GM19193 (cell line): Measurements from ENCODE around the gene OPA3.

Source experiments
- POLR2A ChIP-seq: IDR thresholded peaks from 4 replicates; pipeline ENCODE4 v1.6.1; 2011; ENCODE audit not compliant: insufficient read depth, insufficient read length; ENCODE audit errors: extremely low read depth

Gene OPA3

DNA sequence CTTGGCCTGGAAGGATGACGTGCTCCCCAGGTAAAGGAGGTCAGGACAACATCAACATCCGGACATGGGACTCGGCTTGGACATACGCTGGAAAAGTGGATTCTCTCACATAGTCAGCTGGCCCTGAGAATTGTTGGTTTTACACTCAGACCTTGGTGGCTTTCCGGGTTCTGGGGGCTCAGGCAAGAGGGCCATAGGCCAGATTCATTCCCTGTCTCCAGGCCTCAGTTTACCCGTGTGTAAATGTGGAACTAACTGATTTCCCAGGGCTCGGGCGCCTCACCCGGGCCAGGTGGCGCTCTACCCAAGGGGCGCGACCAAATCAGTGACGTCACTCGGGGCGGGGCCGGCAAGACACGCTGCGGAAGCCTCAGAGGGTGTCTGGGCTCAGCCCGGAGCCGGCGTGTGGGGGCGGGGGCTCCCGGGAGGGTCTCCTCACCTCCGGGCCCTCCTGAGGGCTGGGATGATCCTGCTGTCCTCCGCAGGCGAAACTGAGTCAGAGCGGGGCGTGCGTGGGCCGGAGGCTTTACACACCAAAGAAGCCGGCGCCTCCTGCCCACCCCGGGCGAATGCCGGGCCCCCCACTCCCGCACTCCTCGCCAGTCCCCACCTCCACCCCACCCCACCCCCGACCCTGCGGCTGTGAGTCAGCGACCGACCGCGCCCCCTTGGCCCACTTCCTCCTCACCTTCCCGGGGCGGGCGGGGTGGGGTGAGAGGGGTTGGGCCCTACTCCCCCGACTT, 78.2 kb downstream of the OPA3 start:
- peak; percentile 70 for TF ChIP-seq POLR2A

GRCh38 chr19:45505996-45506245, 78.7 kb downstream of the OPA3 start:
- TF ChIP-seq POLR2A = no peak

DNA sequence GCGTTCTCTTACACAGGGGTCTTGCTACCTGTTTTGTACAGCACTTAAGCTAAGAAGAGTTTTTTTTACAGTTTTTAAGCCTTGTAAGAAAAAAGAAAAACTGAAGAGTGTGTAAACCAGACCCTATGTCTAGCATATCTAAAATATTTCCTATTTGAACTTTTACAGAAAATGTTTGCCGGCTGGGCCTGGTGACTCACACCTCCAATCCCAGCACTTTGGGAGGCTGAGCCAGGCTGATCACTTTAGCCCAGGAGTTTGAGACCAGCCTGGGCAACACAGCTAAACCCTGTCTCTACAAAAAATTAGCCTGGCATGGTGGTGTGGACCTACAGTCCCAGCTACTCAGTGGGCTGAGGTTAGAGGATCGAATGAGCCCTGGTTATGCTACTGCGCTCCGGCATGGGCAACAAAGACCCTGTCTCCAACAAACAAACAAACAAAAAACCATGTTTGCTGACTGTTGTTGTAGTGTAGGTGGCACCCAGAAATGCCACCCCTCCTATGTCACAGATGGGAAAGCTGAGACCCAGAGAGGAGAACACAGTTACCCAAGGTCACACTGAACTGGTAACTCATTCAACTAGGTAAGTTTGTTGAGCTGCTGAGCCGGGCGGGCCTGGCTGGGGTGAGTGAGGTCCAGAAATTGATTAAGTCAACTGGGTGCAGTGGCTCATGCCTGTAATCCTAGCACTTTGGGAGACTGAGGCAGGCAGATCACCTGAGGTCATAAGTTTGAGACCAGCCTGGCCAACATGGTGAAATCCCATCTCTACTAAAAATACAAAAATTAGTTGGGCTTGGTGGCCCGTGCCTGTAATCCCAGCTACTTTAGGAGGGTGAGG, 79.2 kb downstream of the OPA3 start:
- no peak for TF ChIP-seq POLR2A

- no peak for TF ChIP-seq POLR2A
Observed at GRCh38 chr19:45503909-45504308, 80.7 kb downstream of the OPA3 start.

DNA sequence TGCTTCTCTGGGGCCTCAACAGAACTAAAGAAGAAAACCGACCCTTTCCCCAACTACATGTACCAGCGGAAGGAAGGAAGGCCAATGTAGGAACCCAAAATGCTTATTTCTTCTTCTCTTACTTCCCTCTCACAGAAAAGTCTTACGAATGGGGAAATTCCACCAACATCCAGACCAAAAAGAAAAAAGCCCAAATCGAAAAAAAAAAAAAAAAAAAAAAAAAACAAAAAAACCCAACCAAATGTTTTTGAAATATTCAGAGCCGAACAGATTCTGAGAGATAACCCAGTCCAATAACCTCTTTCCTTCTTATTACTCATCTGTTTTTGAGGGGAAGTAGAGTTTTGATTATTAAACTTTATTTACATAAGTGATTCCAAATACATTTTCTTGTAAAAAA, 82.5 kb downstream of the OPA3 start:
- no peak for TF ChIP-seq POLR2A

DNA sequence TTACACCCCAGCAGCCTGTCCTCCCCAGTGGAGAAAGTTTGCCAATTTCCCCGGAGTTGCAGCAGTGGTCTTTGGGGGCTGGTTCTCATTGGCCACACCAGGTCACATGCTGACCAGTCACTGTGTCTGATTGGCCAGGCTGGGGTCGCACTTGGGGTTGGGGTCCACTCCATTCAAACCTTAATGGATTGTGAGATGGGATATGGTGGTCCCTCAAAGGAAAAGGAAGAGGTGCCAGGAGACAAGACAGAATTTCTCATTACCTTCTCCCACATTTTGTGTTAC, 82.9 kb downstream of the OPA3 start:
- TF ChIP-seq POLR2A = no peak

DNA sequence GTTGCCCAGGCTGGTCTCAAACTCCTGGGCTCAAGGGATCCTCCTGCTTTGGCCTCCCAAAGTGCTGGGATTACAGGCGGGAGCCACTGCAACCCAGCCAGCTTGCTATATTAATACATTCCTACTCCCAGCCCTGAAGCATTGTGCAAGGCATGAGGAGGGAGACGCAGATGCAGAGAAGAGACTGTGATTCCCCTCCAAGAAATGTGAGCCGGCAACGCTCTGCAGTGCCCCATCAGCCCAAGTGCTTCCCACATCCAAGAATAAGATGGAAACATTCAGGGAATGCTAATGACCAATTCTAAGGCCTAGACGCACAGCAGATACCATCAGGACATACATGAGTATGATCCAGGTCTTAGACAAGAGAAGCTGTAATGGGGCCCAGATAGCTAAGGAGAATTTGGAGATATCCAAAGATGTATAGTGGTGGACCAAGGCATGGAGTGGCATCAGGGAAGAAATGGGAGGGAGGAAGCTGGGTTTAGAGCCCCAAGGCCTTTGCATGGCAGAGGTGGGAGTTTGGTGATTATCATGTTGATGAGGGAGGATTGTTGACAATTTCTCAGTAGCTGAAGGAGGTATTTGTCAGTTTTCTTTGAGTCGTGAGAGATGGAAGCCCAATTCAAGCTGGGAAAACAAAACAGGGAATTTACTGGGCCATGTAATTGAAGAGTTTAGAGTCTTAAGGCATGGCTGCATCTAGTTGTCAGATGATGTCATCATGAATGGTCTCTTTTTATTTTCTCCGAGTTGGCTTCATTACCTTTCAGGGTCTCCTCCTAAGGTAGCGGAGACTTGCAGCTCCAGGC, 83.5 kb downstream of the OPA3 start:
- TF ChIP-seq POLR2A = no peak

- TF ChIP-seq POLR2A = no peak
Observed at GRCh38 chr19:45499196-45500180, 85.1 kb downstream of the OPA3 start.

- TF ChIP-seq POLR2A = no peak
Observed at GRCh38 chr19:45498411-45499195, 86.0 kb downstream of the OPA3 start, which contains the start of gene PPM1N. Gene PPM1N, plus strand, starts transcription at chr19:45498443. Its CDS starts 30 bp downstream, at chr19:45498473.

DNA sequence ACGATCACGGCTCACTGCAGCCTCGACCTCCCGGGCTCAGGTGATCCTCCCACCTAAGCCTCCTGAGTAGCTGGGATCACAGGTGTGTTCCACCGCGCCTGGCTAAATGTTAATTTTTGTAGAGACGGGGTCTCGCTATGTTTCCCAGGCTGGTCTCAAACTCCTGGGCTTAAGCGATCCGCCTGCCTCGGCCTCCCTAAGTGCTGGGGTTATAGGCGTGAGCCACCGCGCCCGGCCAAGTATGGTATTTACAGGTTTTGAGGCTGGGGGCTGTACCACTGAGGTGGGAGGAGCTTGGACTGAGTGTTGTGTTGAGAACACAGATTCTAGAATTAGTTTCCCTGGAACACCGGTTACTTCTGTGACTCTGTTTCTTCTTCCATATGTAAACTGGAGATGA, 86.8 kb downstream of the OPA3 start:
- TF ChIP-seq POLR2A = no peak

DNA sequence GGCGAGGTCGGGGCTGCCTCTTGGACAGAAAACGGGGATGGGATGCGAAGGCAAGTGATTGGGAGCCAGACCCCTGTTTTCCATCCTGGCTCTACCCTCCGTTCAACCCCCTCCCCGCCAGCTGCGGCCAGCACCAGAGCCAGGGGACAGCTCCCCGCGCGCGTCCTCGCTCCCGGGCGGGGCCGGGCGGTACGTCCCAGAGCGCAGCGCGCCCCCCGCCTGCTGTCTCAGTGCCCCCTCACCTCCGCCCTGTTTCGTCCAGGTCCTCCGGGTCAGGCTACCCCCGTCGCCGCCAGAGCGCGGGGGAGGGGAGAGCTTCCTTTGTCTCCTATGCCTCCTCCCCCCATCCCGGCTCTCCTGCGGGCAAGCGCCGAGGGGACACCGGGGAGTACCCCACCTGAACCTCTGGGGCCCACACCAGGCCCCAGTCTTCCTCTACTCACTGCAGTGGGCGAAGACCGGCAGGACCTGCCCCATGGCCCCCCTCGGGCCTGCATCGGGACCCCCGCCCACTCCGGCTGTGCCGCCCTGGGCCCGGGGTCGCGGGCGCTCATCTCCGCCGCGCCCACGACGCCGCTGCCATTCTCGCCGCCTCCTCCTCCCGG, 88.2 kb downstream of the OPA3 start:
- no peak for TF ChIP-seq POLR2A

DNA sequence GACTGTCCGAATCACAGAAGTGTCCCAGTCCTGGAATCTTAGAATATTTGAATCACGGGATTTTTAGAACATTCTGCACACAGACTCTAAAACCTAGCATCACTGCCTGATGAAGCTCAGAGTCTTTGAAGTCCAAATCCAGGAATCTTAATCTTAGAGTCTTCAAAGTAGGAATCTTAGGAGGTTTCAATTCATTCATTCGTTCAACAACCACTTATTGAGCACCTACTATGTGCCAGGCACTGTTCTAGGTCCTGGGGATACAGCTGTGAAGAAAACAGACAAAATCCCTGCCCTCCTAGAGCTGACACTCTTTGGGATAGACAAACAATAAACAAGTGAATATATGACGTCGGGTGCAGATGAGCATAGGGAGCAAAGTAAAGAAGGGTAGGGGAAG, 89.4 kb downstream of the OPA3 start:
- TF ChIP-seq POLR2A = no peak

DNA sequence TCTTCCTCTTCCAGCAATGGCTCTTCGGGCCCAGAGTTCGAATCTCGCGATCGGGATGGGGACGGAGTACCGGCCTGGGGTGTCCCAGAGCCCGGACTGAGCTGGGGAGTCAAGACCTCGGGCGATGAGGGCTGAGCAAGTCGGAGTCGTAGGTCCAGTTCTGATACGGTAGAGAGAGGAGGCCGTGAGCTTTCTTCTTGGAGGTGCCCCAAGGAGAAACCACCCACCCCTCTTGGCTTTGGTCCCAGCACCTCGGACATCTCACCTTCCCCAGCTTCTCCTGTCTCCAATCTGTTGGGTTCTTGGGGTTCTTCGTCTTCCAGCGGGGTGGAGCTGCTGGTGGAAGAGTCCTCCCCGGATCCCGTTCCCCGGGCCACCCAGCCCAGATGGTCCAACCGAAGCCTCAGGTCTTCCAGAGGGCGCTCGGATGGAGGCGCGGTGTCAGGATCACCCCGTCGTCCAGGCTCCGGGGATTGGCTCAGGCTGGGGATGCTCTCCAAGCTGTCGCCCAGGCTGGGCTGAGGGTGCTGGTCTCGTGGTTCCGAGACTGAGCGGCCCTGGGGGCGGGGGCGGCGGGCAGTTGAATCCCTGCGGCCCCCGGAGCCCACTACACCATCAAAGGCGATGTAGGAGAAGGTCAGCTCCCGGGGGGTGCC, 90.2 kb downstream of the OPA3 start:
- TF ChIP-seq POLR2A = no peak
